ENCODE results near the gene MC1R.

Gene MC1R

DNA sequence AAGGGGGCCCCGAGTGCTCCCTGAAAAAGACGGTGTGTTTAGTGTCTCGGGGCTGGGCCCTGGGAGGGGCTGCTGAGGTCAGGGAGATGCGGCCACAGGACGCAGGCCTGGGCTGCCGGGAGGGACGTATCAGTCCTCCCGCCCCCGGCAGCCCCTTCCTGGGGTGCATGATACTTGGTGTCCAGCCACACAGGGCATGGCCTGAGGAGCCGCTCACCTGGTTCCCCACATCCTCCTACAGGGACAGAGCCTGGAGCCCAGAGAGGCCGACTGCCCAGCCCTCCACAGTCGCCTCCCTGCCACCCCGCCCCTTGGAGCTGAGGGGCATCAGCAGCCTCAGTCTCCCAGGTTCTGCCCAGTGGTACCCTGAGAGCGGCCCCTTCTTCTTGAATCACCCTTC lies 17.8 kb downstream of the MC1R start:
- DNase-seq: no peak

DNA sequence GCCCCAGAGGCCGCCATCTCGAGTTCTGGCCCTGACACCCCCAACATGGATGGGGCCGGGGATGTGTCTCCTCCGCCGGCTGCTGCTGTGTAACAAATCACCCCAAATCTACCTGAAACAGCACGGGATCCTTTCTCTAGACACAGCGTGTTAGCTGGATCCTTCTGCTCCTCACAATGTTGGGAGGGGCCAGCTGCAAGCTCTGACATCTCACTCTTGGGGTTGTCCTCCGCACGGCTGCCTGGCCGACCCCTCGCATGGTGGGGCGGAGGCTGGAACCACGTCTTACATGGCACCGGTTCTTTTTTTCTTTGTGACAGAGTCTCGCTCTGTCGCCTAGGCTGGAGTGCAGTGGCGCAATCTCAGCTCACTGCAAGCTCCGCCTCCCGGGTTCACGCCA lies 18.3 kb downstream of the MC1R start:
- DNase-seq: no peak

DNA sequence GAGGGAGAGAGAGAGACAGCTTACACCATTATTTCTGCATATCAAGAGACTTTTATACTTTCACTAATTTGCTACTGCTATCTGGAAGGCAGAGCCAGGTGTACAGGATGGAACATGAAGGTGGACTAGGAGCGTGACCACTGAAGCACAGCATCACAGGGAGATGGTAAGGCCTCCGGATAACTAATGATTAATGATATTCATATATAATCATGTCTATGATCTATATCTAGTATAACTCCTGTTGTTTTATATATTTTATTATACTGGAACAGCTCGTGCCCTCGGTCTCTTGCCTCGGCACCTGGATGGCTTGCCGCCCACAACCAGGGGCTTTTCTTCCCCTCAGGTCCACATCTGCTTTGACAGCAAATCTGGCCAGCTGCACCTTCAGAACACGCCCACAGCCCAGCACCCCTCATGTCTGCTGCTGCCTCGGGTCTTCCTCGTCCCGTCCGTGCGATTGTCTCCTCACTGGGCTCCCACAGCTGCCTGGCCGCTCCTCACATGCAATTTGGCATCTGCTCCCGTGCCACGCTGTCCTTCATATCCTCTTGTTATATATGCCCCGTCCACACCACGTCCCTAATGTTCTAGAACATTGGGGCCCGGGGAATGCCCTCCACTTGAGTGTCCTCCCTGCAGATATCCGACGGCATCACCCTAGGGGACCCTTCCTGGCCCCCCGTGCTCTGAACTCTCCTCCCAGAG lies 19.7 kb downstream of the MC1R start:
- no peak for DNase-seq

DNA sequence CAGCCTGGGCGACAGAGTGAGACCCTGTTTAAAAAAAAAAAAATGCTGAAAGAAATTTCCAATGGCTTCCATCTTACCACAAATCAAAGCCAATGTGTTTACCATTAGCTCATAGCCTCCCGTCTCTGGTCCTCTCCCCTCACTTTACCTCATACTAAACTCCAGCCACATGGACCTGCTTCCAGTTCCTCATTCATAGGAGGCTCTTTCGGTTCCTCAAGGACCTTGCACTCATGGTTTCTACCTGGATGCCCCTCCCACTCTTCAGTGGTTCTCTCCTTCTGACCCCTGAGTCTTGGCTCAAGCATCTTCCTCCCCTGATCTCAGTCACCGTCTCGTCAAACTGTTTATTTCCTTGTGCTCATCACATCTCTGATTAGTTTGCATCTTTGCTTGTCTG lies 26.1 kb downstream of the MC1R start:
- no peak for DNase-seq

DNA sequence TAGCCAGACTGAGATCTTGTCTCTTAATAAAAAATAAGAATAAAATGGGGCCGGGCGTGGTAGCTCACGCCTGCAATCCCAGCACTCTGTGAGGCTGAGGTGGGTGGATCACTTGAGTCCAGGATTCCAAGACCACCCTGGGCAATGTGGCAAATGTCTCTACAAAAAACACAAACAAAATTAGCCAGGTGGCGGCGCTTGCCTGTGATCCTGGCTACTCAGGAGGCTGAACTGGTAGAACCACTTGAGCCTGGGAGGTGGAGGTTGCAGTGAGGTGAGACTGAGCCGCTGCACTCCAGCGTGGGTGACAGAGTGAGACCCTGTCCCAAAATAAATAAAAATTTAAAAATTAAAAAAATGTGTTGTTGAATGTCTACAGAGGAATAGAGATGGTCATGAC lies 27.0 kb downstream of the MC1R start:
- no peak for DNase-seq

DNA sequence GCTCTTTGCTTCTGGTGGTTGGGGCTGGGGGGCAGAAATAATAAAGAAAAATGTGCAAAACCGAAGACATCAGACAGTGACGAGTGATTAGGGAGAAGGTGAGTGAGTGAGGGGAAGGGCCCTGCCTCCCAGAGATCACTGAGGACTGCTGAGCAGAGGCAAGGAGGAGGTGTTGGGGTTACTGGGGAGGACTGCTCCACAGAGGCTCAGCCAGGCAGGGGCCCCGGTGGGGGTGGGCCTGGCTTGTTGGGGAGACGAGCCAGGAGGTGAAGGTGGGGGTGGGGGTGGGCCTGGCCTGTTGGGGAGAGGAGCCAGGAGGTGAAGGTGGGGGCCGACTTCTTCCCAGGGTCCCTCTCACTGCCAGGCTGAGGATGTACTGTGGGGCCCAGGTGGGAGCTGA lies 27.9 kb downstream of the MC1R start:
- DNase-seq: no peak

DNA sequence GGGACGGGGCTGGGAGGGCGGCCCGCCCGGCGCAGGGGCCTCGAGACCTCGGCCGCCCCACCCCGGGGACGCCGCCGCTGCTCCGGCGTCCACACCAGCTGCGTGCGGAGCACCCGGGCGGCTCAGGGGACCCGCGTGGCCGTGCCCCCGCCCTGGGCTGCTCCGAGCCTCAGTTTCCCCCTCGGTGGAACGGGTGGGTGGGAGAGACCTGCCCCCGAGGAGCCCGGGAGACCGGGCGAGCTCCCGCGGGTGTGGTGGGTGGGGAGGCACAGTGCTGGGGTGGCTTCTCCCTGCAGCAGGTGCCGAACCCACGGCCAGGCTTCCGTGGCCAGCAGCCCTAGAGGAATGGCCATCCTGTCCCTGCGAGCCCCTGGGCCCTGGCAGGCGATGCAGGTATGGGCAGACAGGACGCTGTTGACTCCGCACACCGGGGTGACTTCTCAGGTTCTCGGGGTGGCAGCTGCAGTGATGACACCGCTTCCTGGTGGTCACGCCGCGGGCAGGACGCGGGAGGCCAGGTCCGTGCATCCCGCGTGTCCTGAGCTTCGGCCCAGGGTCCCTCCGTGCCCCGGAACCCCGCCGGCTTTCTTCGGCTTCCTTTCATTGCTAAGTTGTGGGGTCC lies 30.6 kb downstream of the MC1R start:
- no peak for DNase-seq

DNA sequence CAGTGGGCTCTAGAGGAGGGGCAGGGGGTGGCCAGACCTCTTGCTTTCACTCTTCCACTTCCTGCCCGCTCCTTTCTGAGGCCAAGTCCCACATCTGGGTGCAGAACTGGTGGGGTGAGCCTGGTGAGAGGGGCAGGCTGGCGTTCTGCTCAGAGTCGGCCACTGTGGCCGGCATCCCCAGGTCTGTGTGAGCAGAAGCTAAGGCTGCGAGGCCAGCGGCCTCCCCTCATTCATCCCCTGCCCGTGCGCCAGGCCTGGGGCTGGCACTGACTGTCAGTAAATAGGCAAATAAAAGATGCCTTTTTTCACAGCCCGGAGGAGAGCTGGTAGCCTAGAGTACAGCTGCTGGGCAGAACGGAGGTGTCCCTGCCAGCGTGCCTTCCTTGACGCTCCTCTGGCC lies 31.1 kb downstream of the MC1R start:
- DNase-seq: no peak

DNA sequence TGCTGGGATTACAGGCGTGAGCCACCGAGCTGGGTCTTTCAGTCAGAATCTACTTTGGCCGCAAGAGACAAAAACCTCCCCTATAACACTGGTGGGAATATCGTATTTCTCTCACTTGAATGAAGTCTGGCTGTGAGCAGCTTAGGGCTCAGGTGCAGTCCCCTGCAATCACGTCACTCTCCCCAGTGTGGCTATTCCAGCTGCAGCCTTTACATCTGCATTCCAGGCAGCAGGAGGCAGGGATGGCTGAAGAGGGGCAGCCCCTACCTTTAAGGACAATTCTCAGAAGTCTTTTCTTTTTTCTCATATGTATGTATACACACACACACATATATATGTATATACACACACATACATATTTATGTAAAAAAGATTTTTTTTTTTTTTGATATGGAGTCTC lies 32.8 kb downstream of the MC1R start:
- DNase-seq: no peak

DNA sequence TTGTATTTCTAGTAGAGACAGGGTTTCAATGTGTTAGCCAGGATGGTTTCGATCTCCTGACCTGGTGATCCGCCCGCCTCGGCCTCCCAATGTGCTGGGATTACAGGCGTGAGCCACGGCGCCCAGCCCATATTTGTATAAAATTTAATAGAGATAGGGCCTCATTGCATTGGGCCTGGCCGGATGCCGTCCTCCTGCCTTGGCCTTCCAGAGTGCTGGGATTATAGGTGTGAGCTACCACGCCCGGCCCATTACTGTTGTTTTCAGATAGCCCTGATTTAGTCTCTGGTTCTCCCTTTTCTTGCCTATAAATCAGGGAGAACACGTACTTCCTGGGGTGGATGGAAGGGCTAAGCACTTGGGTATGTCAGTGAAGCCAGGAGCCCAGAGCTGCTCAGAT lies 33.4 kb downstream of the MC1R start:
- DNase-seq: no peak

DNA sequence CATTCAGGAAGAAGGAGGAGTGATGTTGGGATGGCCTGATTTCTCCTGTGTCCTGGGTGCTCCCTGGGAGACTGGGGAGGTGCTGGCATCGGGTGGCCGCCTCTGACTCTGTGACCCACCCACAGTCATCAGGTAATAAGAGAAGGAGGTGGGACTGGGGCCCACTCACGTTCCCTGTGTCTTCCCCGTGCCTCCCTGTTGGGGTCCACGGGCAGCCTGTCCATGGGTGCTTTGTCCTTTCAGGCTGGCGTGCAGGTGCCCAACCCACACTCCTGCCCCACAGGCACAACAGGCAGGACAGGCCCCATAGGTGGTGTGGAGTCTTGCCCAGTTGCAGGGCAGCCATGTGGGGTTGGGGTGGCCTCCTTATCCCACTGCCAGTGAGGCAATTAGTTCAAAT lies 33.9 kb downstream of the MC1R start:
- DNase-seq: no peak

DNA sequence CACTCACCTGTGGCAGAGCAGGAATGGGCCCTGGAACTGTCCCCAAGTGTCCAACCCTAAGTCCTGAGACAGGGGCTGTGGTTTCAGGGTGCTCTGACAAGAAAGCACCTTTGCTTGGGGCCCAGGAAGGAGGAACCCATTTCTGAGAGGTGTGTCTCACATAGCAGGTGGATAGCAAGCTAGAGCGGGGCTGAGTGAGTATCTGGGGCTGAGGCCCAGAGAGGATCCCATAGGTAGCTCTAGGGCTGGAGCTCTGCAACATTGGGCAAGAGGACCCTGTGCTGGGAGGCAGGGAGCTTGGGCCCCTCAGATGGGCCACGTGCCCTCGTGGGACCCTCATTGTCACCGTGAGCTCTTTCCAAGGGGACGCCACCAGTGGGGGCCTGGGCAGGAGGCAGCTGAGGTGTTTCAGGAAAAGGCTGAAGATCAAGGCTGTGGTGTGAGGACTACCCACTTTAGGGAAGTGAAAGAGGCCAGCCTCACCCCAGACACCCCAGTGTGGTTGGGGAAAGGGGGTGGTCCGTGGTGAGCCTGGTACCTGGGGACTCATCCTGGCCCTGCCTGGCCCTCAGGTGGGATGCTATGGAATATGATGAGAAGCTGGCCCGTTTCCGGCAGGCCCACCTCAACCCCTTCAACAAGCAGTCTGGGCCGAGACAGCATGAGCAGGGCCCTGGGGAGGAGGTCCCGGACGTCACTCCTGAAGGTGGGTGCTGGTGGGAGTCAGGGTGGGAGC lies 35.2 kb downstream of the MC1R start:
- DNase-seq: no peak

DNA sequence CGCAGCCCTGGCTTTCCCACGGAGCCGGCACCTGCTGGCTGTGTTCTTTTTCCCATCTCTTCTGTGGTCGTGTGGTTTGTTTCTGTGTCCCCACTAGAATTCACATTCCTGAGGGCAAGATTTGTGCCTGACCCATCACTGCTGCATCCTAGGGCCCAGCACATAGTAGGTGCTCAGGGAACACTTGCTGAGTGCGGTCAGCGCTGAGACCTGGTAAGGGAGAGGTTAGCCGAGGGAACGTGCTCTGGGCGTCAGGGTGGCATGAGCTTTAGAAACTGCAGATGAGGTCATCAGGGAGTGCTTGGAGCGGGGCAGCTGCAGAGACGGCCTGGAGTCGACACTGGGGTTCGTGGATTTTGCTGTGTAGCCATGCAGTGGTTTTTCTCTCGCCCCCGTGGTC lies 35.8 kb downstream of the MC1R start:
- no peak for DNase-seq

DNA sequence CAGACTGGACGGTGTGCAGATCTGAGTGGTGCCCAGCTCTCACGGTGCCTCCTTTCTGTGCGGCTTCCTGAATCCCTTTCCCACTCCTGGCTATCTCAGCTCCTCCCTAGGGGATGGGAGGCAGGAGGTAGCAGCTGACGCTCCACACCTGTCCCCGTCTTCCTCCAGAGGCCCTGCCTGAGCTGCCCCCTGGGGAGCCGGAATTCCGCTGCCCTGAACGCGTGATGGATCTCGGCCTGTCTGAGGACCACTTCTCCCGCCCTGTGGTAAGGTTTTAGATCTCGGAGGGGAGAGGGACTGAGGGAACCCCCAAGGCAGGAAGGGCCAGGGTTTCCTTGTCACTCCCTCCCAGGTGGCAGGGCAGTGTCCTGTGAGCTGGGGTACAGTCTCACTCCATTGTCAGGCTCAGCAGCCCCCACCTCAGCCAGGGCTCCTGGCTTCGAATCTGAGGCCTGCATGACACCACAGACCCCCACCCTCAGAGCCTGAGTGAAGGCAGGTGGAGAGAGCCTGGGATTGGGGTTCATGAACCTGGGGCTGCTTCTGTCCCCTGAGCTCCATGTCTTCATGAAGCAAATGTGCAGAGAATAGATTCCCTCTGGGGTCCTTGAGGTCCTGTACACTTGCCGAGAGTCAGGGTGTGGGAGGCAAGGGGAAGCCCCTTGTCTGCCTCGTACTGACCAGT lies 36.5 kb downstream of the MC1R start:
- DNase-seq: no peak

DNA sequence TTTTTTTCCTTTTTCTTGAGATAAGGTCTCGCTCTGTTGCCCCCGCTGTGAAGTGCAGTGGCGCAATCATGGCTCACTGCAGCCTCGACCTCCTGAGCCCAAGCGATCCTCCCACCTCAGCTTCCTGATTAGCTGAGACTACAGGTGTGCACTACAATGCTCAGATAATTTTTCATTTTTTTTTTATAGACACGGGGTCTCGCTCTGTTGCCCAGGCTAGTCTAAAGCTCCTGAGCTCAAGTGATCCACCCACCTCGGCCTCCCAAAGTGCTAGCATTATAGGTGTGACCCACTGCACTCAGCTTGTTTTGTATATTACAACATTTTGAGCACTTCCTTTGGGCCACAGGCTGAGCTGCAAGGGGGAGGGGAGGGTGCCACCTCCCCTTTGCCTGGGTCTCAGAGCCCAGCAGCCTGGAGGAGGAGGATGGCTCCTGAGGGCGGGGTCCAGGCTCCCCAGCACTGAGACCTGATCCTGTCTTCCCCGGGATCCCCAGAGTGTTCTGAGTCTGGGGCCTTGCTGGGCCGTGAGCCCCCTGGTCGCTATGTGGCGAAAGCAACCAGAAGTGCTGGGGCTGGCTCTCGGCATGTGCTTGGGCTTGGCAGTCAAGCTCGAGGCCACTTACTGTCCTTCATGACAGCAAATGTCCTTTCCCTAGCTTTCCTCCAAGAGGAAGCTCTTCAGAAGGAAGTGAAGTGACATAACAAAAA lies 38.0 kb downstream of the MC1R start:
- no peak for DNase-seq

DNA sequence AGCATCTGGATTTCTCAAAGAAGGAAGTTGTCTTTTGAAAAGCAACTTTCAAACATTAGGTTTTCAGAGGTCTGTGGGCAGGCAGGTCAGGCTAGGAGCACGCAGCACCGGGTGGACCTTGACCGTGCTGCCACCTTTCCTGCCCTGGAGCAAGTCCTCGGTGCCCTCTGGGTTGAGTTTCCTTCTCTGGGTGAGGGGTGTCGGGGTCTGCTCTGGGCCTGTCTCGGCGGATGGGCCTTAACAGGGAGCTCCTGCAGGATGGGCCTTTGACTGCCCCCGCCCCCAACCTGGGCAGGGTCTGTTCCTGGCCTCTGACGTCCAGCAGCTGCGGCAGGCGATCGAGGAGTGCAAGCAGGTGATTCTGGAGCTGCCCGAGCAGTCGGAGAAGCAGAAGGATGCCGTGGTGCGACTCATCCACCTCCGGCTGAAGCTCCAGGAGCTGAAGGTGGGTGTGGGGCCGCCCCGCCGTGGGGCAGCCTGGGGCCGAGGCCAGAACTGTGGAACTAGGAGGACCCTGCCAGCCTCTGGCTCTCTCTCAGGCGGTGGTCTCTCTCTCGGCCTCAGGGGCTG lies 38.6 kb downstream of the MC1R start:
- no peak for DNase-seq

DNA sequence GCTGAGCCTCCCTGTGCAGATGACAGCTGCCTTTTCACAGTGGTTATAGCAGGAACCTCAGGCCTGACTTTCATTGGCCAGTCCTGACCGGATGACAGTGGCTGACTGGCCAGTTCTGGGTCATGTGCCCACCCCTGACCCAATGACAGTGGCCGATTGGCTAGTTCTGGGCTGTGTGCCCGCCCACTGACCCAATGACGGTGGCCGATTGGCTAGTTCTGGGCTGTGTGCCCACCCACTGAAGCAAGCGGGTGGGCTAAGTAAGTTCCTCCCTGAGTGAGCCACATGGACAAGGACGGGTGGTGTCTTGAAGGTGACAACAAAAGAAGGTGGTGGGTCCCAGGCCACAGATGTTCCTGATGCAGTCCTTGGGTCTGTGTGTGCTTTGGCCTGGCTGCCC lies 39.4 kb downstream of the MC1R start:
- DNase-seq: no peak

DNA sequence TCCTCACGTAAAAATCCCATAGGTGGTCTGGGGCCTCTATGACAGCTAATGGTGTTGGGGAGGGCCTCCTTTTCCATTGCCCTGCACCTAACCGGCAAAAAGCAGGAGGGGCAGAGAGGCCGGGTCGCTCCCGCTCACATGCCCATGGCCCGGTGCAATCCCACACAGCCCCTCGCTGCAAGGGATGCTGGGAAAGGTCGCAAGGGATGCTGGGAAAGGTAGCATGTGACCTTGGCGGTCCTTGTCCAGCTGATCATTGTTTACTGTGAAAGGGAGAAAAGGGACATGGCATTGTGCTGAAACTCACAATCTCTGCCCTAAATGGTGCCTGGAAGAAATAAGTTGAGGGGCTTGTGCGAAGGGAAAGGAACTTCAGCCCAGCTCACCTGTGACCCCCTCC lies 39.9 kb downstream of the MC1R start:
- no peak for DNase-seq

DNA sequence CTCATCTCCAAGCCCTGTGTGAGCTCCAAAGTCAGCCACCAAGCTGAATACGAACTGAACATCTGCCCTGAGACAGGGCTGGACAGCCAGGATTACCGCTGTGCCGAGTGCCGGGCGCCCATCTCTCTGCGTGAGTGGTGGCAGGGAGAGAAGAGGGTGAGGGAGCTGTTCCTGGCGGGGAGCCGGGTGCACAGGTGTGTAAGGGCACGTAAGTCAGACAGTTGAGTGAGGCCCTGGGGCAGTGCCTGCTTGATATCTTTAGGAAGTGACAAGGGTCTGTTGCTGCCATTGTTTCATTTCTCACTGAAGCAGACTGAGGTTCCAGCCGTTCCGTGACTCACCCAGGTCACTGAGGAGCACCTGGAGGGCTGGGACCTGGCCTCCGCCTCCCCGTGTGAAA lies 42.3 kb downstream of the MC1R start:
- no peak for DNase-seq

DNA sequence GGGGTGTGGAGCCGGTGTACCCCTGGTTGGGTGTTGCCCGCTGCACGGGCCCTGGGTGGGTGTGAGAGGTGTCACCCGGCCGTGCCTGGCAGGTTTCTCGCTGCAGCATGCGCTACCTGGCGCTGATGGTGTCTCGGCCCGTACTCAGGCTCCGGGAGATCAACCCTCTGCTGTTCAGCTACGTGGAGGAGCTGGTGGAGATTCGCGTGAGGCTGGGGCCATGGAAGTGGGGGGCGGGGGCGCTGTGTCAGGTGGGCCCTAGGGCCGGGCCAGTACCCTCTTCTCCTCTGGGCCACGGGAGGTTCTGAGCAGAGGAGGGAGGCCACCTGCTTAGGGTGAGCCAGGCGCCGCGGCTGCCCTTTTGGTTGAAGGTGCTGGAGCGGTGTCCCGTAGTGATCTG lies 43.3 kb downstream of the MC1R start:
- DNase-seq: no peak

DNA sequence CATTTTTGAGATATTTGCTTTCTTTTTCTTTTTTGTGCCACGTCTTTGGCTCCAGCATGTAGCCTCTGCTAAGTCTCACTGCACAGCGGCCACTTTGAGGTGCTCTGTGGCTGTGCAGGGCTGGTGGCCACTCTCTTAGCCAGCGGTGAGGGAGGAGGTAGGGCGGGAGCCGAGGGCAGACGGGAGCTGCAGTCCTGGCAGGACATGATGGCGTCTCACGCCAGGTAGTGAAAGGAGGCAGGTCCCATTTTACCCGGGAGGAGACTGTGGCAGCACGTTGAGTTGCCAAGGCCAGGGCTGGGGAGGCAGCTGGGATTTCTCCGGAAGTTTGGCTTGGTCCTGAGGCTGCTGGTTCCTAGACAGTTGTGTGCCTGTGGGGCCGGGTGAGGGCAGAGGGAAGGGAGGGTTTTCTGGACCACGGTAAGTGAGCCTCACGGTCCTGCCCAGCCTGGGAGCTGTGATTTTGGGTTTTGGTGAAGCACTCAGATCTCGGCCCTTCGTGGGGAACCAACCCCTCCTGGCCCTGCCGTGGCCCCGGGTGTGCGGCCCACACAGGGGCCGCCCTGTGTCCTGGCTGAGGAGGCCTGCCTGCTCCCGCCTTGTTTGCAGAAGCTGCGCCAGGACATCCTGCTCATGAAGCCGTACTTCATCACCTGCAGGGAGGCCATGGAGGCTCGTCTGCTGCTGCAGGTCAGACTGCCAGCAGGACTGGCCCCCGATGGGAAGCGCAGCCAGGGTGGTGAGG lies 44.3 kb downstream of the MC1R start:
- DNase-seq: no peak

DNA sequence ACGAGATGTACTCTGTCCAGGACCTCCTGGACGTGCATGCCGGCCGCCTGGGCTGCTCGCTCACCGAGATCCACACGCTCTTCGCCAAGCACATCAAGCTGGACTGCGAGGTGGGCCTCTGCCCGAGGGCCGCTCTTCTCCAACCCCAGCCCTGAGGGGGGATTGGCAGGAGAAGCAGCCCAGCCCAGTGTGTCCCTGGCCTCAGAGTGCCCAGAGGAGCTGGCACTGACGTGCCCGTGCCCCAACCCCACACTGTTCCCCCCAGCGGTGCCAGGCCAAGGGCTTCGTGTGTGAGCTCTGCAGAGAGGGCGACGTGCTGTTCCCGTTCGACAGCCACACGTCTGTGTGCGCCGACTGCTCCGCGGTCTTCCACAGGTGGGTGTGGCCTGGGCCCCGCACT lies 45.5 kb downstream of the MC1R start:
- DNase-seq: no peak

Measured in activated naive CD4-positive, alpha-beta T cell treated with anti-CD3 and anti-CD28 coated beads, Interleukin-2, amount 50 U/mL, for 16 hours (primary cell).